ENCODE results near the gene ABCE1.

ABCE1 gene

GRCh38 chr4:145076469-145076855 lies 21.6 kb upstream of the ABCE1 start:
- no peak for TF ChIP-seq JUND (IDR thresholded peaks at IDR 0.05; ENCODE audit: low read depth)
- DNase-seq (ENCODE audit: low read depth in 1 of 2, low spot score in 1 of 2): no peak
- in situ Hi-C loops (cut with HindIII; ENCODE audit: low pct_unique_long_range_greater_than_20kb, low sequenced_read_pairs): no loop called here

GRCh38 chr4:145081756-145082155 lies 16.4 kb upstream of the ABCE1 start:
- TF ChIP-seq JUND (IDR thresholded peaks at IDR 0.05; ENCODE audit: low read depth): no peak
- in situ Hi-C loops (cut with HindIII; ENCODE audit: low pct_unique_long_range_greater_than_20kb, low sequenced_read_pairs): no loop called here
- no peak for DNase-seq (ENCODE audit: low read depth in 1 of 2, low spot score in 1 of 2)

DNA sequence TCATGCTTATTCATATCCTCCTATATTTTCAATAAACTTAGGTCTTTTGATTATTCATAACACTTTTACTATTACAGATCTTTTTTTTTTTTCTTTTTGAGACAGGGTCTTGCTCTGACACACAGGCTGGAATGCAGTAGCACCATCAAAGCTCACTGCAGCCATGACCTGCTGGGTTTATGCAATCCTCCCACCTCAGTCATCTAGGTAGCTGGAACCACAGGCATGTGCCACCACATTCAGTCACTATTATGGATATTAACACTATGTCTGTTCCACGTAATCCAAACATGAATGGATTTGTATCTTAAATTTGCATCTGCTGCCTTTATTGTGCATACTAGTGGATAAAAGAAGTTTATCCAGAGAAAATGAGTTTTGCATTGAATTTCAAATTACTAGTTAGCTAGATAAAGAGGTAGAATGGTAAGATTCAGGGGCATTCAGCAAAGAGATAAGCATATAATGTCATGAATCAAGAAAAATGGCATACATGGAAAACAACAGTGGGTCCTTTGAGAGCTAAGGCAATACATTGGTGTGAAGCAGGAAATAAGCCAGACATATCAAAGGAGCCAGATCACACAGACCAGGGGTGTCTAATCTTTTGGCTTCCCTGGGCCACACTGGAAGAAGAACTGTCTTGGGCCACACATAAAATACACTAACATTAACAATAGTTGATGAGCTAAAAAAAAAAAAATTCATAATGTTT lies 14.1 kb upstream of the ABCE1 start:
- TF ChIP-seq JUND (IDR thresholded peaks at IDR 0.05; ENCODE audit: low read depth): no peak
- in situ Hi-C loops (cut with HindIII; ENCODE audit: low pct_unique_long_range_greater_than_20kb, low sequenced_read_pairs): no loop called here
- no peak for DNase-seq (ENCODE audit: low read depth in 1 of 2, low spot score in 1 of 2)

- in situ Hi-C loops (cut with HindIII; ENCODE audit: low pct_unique_long_range_greater_than_20kb, low sequenced_read_pairs): no loop called here
- DNase-seq (ENCODE audit: low read depth in 1 of 2, low spot score in 1 of 2): no peak
- no peak for TF ChIP-seq JUND (IDR thresholded peaks at IDR 0.05; ENCODE audit: low read depth)
Observed at GRCh38 chr4:145090380-145090779, 7.7 kb upstream of the ABCE1 start.

DNA sequence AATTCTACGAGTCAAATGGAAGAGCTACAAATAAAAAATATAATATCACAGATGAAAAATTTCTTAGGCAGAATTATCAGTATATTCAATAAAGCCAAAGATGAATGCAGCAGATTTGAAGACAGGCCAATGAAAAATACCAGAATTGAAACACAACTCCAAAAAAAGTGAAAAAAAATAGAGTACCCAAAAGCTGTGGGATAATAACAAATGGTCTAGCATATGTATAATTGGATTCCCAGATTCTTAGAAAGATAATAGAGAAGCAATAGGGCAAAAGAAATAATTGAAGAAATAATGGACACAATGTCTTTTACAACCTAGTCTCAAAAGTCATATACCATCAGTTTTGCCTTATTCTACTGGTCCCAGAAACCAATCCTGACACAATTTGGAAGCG lies 4.5 kb upstream of the ABCE1 start:
- DNase-seq (ENCODE audit: low read depth in 1 of 2, low spot score in 1 of 2): no peak
- in situ Hi-C loops (cut with HindIII; ENCODE audit: low pct_unique_long_range_greater_than_20kb, low sequenced_read_pairs): no loop called here
- TF ChIP-seq JUND (IDR thresholded peaks at IDR 0.05; ENCODE audit: low read depth): no peak

DNA sequence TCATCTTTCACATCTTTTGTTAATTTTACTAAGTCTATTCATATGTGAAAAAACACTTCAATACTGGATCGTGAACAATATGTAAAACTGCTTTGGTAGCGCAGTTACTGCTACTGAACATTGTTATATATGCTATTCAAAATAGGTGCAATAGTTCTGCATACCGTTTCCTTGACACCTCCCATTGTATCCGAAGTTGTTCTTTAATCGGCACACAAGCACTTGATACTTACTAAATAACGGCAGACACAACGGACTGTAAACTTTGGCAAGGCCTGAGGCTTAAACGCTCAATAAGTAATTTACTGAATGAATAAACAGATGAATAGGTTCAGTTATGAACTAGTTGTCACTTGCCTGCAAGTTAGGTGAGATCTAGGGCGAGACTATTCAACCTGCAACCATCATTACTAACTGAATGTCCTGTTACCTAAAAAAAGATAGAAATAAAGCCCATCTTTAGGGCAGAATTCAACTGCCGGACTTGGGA lies 735 bp upstream of the ABCE1 start:
- in situ Hi-C loops (cut with HindIII; ENCODE audit: low pct_unique_long_range_greater_than_20kb, low sequenced_read_pairs): no loop called here
- no peak for TF ChIP-seq JUND (IDR thresholded peaks at IDR 0.05; ENCODE audit: low read depth)
- no peak for DNase-seq (ENCODE audit: low read depth in 1 of 2, low spot score in 1 of 2)

GRCh38 chr4:145098675-145099037 lies 545 bp downstream of the ABCE1 start:
- in situ Hi-C loops (cut with HindIII; ENCODE audit: low pct_unique_long_range_greater_than_20kb, low sequenced_read_pairs): no loop called here
- TF ChIP-seq JUND (IDR thresholded peaks at IDR 0.05; ENCODE audit: low read depth): no peak
- DNase-seq (ENCODE audit: low read depth in 1 of 2, low spot score in 1 of 2): peak; percentile 13 to 36

DNA sequence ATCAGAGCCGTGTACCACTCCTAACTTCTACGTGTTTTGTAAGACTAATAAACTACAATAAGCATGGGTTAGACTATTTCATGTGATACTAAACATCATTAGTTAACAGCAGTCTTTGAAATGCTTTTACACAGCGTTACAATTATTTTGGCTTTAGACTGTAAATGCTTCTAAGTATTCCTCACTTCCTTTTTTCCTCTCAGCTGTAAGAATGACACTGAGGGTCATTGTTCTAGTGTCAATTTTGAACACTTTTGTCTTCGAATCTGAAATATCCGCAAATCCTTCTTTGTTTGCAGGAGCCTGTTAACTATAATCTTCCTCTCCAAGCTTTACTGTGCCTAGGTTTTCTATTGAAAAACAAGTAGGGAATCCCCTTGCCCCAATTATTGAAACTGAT lies 1.5 kb downstream of the ABCE1 start:
- no peak for DNase-seq (ENCODE audit: low read depth in 1 of 2, low spot score in 1 of 2)
- in situ Hi-C loops (cut with HindIII; ENCODE audit: low pct_unique_long_range_greater_than_20kb, low sequenced_read_pairs): no loop called here
- TF ChIP-seq JUND (IDR thresholded peaks at IDR 0.05; ENCODE audit: low read depth): no peak

DNA sequence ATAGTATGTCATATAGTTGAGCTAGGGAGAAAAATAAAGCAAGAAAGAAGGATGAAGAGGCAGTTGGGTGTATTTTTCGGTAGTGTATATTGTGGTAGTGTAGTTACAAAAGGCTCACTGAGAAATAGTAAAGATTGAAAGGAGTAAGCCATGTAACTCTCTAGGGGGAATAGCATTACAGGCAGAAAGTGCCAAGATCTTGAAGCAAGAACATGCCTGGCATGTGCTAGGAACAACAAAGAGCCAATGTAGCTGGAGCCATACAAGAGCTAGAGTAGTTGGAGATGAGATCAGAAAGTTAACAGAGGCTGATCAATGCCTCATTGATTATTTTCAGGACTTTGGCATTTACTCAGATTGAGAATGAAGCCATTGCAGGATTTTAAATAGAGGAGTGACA lies 3.0 kb downstream of the ABCE1 start:
- TF ChIP-seq JUND (IDR thresholded peaks at IDR 0.05; ENCODE audit: low read depth): no peak
- in situ Hi-C loops (cut with HindIII; ENCODE audit: low pct_unique_long_range_greater_than_20kb, low sequenced_read_pairs): no loop called here

GRCh38 chr4:145102619-145103018 lies 4.5 kb downstream of the ABCE1 start:
- in situ Hi-C loops (cut with HindIII; ENCODE audit: low pct_unique_long_range_greater_than_20kb, low sequenced_read_pairs): no loop called here
- DNase-seq (ENCODE audit: low read depth in 1 of 2, low spot score in 1 of 2): no peak
- no peak for TF ChIP-seq JUND (IDR thresholded peaks at IDR 0.05; ENCODE audit: low read depth)

More for the DNA sequence above, 3.0 kb downstream of the ABCE1 start:
- no peak for DNase-seq (ENCODE audit: low read depth in 1 of 2, low spot score in 1 of 2)

- in situ Hi-C loops (cut with HindIII; ENCODE audit: low pct_unique_long_range_greater_than_20kb, low sequenced_read_pairs): no loop called here
- DNase-seq (ENCODE audit: low read depth in 1 of 2, low spot score in 1 of 2): no peak
- TF ChIP-seq JUND (IDR thresholded peaks at IDR 0.05; ENCODE audit: low read depth): no peak
Observed at GRCh38 chr4:145103496-145103895, 5.4 kb downstream of the ABCE1 start.

DNA sequence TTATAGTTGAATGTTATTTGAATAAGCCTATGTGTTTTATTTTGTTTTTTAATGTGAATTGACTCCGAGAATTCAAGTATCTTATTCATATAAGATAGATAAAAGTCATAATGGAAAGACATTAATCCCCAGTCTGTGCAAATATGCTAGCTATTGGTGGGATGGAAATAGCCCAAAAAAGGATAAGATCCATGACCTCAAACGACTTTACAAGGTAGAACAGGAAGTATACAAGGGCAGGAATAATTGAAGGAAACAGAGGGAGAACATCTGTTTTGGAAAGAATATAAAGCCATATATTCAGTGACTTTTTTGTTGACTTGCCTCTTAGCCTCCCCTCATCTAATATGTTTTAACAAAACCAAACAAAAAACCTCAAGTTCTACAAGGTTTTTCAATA lies 9.0 kb downstream of the ABCE1 start:
- DNase-seq (ENCODE audit: low read depth in 1 of 2, low spot score in 1 of 2): no peak
- no peak for TF ChIP-seq JUND (IDR thresholded peaks at IDR 0.05; ENCODE audit: low read depth)
- in situ Hi-C loops (cut with HindIII; ENCODE audit: low pct_unique_long_range_greater_than_20kb, low sequenced_read_pairs): no loop called here

GRCh38 chr4:145108128-145108527 lies 10.0 kb downstream of the ABCE1 start:
- no peak for TF ChIP-seq JUND (IDR thresholded peaks at IDR 0.05; ENCODE audit: low read depth)
- DNase-seq (ENCODE audit: low read depth in 1 of 2, low spot score in 1 of 2): no peak
- in situ Hi-C loops (cut with HindIII; ENCODE audit: low pct_unique_long_range_greater_than_20kb, low sequenced_read_pairs): no loop called here

- no peak for TF ChIP-seq JUND (IDR thresholded peaks at IDR 0.05; ENCODE audit: low read depth)
- DNase-seq (ENCODE audit: low read depth in 1 of 2, low spot score in 1 of 2): no peak
- in situ Hi-C loops (cut with HindIII; ENCODE audit: low pct_unique_long_range_greater_than_20kb, low sequenced_read_pairs): no loop called here
Observed at GRCh38 chr4:145125396-145125795, 27.3 kb downstream of the ABCE1 start.
